GM19463 (cell line): ENCODE measurements around the gene NECTIN2.
"Not testable (repeated sequence)": the region's sequence is repeated elsewhere in the genome, so short reads cannot be mapped to it uniquely, and the experiment has no call there.

Experiments used
- ATAC-seq: cut with Tn5 transposase; IDR thresholded peaks from one replicate; pipeline ENCODE4 v1.9.1; 2021; ENCODE audit warnings: mild to moderate bottlenecking, moderate library complexity; ENCODE audit not compliant: unreplicated experiment

Gene NECTIN2

GRCh38 chr19:44848812-44849447 is 2.8 kb downstream of the NECTIN2 start:
- no peak for ATAC-seq

- no peak for ATAC-seq
These were observed 4.6 kb downstream of the NECTIN2 start for GRCh38 chr19:44850641-44851109.

- ATAC-seq, result no peak
These were observed 5.3 kb downstream of the NECTIN2 start for GRCh38 chr19:44851427-44851826.

- ATAC-seq, result no peak
These were observed 9.5 kb downstream of the NECTIN2 start for GRCh38 chr19:44855606-44856005.

GRCh38 chr19:44856421-44857083 is 10.5 kb downstream of the NECTIN2 start:
- no peak for ATAC-seq

- no peak for ATAC-seq
These were observed 11.7 kb downstream of the NECTIN2 start for GRCh38 chr19:44857837-44858236.

- ATAC-seq, result not testable (repeated sequence)
These were observed 15.5 kb downstream of the NECTIN2 start for GRCh38 chr19:44861576-44861975.

- no peak for ATAC-seq
These were observed 17.9 kb downstream of the NECTIN2 start for GRCh38 chr19:44863990-44864389.

- ATAC-seq, result no peak
These were observed 19.2 kb downstream of the NECTIN2 start for GRCh38 chr19:44865196-44865767.

- no peak for ATAC-seq
These were observed 20.6 kb downstream of the NECTIN2 start for GRCh38 chr19:44866664-44867063.

- no peak for ATAC-seq
These were observed 21.5 kb downstream of the NECTIN2 start for GRCh38 chr19:44867578-44867977.

- no peak for ATAC-seq
These were observed 23.8 kb downstream of the NECTIN2 start for GRCh38 chr19:44869733-44870470.

- no peak for ATAC-seq
These were observed 25.7 kb downstream of the NECTIN2 start for GRCh38 chr19:44871809-44872208.

GRCh38 chr19:44872661-44873060 is 26.6 kb downstream of the NECTIN2 start:
- no peak for ATAC-seq

- ATAC-seq, result no peak
These were observed 28.2 kb downstream of the NECTIN2 start for GRCh38 chr19:44874317-44874716.

- no peak for ATAC-seq
These were observed 29.8 kb downstream of the NECTIN2 start for GRCh38 chr19:44875666-44876451.

GRCh38 chr19:44876930-44877535 is 30.9 kb downstream of the NECTIN2 start:
- ATAC-seq, result no peak

- no peak for ATAC-seq
These were observed 32.2 kb downstream of the NECTIN2 start for GRCh38 chr19:44878120-44878865.

GRCh38 chr19:44879309-44880065 is 33.4 kb downstream of the NECTIN2 start:
- ATAC-seq, result no peak
